ENCODE data around the gene RARB.

Gene RARB

DNA sequence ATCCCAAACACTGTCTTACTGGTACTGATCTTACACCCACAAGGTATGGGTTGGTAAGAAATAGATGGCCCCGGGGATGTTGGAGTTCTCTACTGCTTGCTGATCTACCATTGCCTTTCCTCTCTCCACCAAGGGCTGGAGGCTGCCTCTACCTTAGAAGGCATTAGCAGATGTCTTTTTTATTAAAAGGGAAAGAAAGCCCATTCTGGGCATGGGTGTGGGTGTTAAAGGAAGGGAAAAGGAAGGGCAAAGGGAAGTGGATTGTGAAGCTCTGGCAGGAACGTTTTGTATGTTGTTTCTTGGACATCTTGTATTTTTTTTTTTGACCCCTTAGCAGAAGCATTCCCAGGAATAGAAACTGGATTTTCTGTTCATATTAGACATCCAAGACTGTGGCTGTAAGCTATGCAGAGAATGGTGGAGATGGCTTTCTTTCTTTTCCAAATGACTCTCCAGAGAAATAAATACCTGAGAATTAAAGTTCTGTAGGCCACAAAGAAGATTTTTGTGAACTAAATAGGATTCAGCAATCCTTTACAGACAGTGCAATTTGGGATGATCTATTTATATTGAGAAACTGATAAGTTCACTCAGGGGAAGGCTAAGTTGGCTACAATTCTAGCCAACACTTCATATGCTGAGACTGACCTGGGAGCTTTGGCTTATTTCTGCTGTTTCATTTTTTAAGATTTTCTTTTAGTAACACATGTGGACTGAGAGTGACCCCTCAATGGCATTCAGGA, 127.8 kb downstream of the RARB start:
- DNase-seq: no peak

DNA sequence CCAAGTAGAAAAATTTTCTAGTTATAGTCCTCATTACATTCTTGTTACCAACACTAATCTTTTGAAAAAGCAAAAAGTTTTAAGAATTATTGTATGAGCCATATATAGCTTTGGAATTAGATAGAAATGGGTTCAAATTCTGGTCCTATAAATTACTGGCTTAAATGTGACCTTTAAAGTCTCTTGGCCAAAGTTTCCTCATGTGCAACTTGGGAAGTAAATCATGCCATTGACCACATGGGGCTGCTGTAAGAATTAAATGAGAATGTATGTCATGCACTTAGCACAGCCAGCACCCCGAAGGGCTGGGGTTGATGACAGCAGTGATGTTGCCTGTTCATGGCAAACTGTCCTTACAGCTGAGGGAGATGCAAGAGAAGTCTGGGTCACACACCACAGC, 128.4 kb downstream of the RARB start:
- DNase-seq: no peak

DNA sequence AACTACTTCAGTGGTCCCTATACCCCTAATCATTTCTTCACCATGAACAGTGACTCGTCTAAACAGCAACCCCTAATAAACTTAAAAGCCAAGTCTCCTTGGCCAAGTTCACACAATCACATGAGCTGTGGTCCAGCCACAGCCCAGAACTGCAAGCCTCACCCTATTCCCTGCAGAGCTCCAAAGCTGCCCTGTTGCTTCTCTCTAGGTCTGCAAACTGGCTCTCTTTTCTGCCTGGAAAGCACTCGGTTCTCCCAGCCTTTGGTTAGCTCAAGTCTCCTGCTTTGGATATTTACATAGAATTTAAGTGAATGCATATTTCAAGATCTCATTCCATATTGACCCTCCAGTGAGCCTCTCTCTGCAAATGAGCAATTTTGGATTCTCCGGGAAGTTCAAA, 129.6 kb downstream of the RARB start:
- no peak for DNase-seq

DNA sequence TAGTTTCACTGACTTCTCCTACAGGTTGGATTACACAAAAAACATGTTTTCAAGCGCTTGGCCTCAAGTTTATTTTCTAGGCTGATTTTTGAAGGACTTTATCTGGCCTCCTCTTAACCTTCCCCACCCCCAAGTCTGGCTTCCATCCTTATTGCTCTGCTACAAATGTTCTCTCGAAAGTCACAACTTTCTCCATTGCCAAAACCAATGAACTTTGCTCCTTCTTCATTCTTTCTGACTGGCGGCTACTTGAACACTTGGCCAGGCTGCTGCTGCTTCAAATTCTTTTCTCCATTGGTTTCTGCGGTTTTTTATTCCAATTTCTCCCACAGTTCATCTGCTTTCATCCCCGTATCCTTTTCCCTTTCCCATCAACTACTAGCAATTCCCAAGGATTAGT, 130.1 kb downstream of the RARB start:
- DNase-seq: no peak

DNA sequence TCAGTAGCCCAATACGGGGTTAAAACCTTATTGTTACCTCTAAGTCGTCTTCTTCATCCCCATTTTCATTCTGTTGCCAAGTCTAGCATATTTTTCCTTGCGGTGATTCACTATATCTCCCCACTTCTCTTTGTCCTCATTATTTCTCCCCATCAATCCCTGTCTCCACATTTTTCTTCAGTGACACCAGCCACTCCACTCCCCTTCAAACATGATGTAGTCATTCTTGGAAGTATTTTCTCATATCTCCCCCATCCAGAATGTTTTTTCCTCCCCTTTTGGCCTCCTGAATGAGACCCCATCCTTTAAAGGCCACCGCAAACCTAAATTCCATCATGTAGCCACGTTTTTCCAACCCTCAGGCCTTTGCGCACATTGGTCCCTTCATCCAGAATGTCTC, 130.7 kb downstream of the RARB start:
- no peak for DNase-seq

DNA sequence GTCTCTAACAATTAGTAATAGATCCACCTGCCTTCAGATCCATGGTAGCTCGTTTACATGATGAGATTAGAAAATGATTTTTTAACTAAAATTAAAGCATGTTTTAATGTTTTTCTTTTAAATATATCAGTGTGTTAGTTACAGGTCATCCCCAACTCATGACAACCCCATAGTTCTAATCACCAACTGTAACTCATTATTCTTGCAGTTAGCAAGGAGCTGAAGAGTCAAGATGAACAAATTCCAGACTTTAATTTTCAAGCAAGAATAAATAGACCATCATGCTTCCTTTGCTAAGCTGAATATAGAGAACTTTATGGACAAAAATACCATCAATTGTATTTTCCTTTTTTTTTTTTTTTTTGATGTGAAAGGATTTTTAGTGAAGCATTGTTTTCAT, 135.5 kb downstream of the RARB start:
- no peak for DNase-seq

DNA sequence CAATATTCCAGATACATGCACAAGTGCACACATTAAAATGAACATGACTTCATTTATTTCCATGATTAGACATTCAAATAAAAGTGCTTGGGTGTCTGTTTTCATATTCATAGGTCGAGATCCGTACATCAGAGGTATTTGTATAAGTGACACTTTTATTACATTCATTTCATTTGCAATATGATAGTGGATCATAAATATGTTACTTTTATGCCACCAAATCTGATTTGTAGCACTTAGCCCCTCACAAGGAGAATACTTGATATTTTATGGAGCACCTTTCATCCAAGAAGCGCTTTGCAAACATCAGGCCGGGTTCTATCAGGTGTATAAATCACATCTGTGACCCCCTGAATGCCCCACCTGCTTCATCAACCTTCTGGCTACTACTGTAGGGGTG, 136.0 kb downstream of the RARB start:
- DNase-seq: no peak

DNA sequence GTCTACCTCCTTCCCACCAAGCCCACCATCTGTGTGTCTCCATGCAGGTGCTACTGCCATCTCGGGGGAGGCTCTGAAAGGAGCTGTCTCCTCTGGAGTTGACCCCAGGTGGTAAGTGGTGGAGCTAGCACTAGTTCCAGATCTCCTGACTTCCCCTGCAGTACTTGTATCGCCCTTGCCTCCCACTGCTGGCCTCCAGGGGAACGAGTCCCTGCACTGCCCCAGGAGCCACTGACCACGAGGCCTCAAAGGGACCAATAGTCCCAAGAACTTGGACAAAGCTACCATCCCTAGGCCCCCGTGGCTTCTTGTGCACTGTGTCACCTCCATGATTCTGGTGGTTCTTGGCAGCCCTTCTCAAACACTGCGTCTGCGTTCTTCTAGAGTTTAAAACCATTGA, 137.7 kb downstream of the RARB start:
- no peak for DNase-seq

DNA sequence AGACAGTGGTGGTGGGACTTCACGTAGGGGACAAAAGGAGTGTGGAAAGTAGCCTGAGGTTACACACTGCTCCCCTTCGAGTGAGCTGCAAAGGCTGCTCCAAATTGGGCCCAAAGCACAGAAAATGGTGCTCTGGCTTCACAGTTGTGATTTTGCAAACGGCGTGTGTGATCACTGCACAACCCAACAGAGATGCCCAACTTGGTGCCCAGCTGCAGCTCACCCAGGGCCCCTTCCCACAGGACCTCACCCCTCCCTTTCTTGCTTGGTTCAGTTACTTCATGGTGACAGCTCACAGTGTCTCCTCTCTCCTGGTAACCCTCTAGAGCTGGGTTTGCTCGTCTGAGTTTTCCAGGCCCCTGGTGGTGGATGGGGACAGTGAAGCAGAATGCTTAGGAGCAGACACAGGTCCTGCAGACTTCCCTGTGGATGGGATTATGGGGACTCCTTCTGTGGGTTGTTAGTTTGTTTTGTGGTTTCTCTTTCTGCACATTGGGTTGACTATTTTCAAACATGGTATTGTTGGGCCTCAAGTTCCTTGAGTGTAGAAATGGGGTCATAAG, 138.4 kb downstream of the RARB start:
- DNase-seq: no peak

DNA sequence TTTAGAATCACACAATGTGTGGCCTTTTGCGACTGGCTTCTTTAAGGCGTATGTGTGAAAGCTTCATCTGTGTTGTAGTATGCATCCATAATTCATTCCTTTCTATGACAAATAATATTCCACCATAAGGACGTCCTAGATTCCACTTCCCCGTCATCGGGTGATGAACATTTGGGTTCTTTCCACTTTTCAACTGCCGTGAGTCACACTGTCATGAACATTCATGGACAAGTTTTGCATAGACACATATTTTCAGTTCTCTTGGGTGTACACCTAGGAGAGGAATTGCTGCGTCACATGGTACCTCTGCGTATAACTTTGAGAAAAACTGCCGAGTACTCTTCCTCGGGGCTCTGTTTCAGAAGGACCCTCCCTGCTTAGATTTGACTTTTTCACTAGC, 139.3 kb downstream of the RARB start:
- no peak for DNase-seq

DNA sequence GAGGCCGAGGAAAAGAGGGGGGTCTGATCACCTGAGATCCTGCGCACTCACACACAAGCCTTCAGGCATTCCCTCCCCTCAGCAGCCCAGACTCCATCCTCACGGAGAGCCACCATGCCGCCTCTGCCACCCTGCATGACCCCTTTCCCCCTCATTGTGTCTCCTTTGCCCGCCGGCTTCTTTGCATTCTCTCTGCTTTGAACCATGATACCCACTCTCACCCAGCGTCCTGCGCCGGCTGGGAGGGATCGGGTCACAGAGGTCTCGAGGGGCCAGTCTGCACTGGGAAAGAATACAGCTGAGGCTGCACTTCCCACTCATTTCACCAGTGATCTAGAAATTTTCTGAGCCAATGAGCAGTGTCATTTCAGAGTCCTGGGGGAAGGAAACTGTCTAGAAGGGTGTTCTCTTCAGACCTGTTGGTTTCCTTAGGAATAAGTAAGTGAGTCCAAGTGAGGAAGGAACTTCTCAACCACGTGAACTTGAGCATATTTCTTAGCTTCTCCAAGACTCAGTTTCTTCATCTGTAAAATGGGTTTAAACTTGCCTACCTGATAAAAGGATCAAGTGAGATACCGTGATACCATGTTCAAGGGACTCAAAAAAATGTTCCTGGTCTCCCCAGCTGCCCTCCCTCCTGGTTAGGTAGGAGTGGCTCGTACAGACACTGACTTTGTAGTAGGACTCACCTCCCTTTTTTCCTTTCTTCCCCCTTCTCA, 139.9 kb downstream of the RARB start:
- DNase-seq: no peak

DNA sequence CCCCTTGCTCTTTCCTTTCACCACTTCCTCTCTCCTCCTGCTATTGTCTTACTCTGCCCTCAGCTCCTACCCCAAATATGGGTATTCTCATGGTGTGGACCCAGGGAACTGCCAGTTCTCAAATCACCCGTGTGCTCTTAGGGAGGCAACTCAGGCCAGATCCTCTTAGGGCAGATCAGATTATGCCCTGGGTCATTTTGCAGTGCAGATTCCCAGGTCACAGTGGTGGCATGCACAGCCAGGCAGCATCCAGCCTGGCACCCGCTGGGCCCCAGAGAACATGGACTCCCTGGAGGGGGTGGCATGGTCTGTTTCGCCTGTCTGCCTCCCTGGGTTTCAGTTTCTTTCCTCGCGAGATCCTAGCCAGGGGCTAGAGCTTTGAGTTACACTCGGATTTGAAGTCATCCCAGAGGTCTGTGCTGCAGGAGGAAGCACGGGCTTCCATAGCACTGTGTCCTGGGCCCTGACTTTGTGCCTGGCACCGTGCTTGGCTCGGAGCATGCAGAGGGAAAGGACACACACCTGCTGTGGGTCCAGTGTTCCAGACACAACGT, 140.5 kb downstream of the RARB start:
- no peak for DNase-seq

DNA sequence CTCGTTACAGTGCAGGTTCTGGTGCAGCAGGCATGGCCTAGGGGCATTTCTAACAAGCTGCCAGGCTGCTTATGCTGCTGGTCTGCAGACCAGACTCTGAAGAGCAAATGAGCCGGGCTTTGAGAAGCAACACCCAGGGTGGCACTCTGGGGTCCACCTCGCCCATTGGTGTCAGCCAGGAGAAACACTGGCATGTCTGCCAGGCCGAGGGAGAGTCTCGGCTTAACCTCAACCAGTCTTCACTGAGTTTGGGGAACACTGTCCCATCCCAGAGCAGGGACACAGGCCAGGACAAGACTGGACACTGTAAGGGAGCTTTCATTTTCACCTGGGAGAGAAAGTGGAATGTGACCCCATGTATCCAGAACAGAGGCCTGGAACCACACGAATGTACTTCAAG, 143.2 kb downstream of the RARB start:
- DNase-seq: no peak

DNA sequence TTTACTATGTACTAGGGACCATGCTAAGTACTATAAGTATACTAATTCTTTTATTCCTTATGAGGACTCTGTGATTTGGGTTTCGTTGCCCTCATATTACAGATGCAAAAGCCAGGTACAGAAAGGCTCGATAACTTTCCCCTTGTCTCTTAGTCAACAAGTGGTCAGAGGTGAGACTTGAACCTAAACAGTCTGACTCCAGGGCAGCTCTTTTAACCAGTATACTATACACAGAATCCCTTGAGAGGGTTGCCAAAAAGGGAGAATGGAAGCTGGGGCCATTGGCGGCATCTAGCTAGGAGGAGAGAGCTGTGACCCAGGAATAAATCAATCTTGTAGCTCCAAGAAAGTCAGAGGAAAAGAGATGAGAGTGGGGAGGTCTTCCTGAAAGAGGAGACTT, 144.3 kb downstream of the RARB start:
- DNase-seq: no peak

DNA sequence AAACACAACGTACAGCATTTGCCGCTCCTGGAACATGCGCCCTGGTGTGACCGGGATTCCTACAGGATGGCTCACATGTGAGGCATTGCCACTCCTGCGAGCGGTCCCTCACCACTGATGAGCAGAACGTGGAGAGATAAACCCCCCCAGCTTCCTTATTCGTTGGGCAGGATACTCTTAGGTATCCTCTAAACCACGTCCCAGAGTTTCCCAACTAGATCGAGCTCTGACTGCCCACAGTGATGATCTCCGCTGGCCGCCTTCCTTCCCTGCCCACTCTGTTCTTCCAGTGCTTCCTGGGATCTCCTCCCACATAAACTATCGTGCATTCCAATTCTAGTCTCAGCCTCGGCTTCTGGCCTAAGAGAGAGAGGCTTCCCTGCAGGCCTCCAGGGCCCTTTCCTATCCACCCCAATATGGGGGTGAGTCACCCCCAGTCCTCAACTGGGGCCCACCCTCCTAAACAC, 144.9 kb downstream of the RARB start:
- DNase-seq: no peak

DNA sequence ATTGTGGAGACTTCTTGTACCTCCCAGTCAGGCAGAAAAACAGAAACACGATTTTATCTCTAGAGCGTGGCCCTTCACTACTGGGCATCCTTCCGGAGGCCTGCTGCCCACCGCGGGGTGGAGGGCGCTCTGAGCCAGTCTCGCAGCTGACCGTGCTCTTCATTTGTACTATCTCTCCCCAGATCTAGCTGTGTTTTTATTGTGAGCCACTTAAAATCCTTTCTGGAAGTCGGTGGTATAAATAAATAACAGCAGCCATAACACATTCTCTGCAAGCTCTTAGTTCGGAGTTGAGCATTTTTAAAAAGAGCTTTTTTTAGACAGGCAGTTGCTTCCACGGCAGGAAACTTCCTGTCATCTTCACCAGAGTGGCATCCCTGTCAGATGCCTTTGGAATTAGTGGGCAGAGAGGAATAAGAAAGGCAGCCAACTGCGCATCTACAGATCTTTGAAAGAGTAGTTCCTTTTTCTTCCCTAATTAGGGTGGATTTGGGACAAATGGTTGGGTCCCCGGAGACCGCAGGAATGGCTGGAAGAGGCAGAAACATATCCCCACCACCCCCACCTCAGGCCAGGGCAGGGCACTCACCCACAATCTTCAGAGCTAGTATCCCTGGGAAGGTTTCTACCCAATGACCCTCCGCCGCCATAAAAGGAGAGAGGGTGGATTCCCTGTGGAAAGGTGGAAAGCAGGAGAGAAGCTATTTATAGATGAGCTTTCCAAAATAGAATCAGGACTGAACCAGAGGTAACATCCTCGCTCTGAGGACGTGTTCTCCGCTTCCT, 145.5 kb downstream of the RARB start:
- DNase-seq: no peak

DNA sequence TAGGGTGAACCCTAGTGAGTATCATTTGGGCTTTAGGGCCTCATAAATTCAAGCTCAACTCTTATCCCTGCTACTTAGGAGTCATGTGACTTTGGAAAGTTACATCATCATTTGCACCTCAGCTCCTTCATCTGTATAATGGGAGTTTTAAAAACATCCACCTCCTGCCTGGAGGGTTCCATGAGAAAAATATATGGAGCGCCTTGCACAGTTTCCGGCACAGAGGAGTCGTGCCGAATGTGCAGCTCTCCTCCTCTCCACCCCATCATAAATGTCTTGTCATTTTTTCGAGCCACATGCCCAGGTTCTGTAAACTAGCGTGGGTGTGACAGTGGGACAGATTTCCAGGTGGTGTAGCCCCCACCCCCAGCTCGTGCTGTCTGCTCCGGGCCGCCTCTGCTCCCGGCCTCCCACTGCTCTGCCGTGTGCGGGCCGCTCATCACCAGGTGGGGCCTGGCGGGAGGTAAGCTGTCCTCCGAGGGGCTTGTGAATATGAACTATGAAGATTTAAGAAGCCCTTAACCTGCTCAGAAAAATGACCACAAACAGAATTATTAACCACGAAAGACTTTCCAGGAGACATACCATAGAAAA, 146.2 kb downstream of the RARB start:
- DNase-seq: no peak

DNA sequence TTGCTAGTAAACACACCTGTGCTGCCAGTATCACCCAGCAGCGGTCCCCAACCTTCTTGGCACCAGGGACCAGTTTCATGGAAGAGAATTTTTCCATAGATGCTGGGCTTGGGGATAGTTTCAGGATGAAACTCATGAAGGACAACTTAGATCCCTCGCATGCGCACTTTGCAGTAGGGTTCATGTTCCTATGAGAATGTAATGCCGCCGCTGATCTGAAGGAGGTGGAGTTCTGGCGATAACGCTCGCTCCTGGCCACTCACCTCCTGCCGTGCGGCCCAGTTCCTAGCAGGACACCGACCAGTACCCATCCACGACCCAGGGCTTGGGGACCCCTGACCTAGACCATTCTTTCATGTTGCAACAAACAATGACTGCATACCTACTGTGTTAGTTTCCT, 146.9 kb downstream of the RARB start:
- DNase-seq: no peak

DNA sequence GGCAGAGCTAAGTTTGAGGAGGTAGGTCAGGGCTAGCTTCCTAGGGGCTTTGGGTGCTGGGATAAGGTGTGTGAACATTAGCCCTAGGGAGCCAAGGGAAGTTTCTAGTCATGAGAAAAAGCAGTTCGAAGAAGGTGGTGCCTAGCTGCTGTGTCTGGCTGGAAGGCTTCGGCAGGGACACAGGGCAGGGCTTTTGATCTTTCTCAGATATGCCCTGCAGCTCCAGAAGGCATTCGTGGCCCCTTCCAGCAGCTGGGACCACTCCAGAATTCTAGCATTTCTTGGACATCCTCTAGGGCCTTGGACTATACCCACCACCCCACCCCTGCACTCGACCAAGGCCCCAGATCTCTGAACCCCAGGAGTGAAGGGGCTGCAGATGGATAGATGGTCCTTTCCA, 148.1 kb downstream of the RARB start:
- DNase-seq: no peak

DNA sequence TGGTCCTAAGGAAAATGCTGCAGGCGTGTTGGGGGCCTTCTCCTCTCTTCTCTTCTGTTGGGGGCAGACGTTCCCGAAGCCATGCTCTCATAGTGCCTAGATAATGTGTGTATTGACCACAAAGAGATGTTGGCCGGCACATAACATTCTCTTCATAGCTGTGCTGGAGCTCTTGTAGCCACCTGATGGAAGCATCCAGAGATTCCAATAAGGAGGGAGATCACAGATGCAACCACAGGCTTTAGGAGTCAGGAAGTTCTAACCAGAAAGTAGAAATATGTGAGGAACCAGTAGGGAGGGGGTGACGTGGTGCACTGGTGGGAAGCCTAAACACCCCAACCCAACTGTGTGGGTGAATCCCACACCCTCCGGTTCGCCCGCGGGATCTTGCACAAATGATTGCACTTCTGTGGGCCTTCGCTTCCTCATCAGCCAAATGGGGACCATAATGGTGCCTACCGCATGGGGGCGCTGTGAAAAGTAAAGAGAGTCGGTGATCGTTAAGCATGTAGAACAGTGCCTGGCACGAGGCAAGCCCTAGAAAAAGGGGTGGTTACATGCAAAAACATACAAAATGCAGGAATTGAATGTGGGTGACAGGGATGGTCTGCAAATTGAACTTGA, 148.9 kb downstream of the RARB start:
- no peak for DNase-seq

DNA sequence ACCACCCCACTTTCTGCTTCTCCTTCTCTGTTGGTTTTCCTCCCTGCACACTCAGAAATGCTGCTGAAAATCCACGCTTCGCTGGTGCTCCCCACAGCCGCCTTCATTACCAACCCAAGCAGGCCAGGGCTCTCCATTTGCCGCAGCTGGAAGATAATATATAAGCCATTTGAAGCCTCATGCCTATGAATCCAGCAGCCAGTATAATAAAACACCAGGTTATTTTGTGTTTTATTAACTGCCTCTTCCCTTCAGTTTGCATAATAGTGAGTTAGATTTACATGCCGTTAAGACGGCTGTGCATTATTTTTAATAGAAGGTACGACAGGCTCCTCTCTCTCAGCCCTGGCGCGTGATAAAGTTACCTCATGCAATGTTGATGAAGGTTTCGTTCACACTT, 150.0 kb downstream of the RARB start:
- DNase-seq: no peak

DNA sequence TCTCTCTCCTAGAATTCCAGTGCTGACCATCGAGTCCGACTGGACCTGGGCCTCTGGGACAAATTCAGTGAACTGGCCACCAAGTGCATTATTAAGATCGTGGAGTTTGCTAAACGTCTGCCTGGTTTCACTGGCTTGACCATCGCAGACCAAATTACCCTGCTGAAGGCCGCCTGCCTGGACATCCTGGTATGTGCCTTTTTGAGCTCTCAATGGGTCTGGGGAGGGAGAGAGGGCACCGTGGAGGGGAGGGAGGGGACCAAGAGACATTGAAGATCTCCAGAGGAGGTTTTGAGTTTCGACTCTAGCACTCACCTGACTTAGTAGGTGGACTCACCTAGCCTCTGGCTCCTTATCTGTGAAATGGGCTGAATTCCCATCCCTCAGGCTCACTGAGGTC, 152.5 kb downstream of the RARB start:
- no peak for DNase-seq

Data from cerebellar nuclear complex (tissue), 1 donor.